Loucy (cell line): ENCODE data around the gene CACNA2D1.
A peak's percentile ranks its signal among the peaks of the same experiment; 100 is the strongest.

Source experiments
- H2AFZ ChIP-seq: fragments of 200-600 bp; sonication (generic); 2 replicates; pipeline ENCODE4 v1.6.0; 2016; ENCODE audit warnings: antibody characterized with exemption, mild to moderate bottlenecking, low read length, moderate library complexity
- H3F3A ChIP-seq: fragments of 200-600 bp; 2 replicates; pipeline ENCODE4 v1.6.0; 2016; ENCODE audit warnings: antibody characterized with exemption, low read depth, mild to moderate bottlenecking
- H3K27me3 ChIP-seq: fragments of 200-600 bp; sonication (generic); 2 replicates; pipeline ENCODE4 v1.6.1; 2014; ENCODE audit warnings: low read length, mild to moderate bottlenecking; ENCODE audit not compliant: insufficient read depth, poor library complexity, severe bottlenecking
- H3K36me3 ChIP-seq: fragments of 200-600 bp; sonication (generic); 2 replicates; pipeline ENCODE4 v1.6.1; 2016; ENCODE audit warnings: low read length; ENCODE audit not compliant: insufficient read depth
- H3K4me1 ChIP-seq: fragments of 200-600 bp; sonication (generic); 2 replicates; pipeline ENCODE4 v1.5.1; 2014; ENCODE audit warnings: low read length, mild to moderate bottlenecking; ENCODE audit not compliant: insufficient read depth, poor library complexity, severe bottlenecking
- H3K4me2 ChIP-seq: fragments of 200-600 bp; sonication (generic); 2 replicates; pipeline ENCODE4 v1.6.0; 2014; ENCODE audit warnings: antibody characterized with exemption, low read length, low read depth, mild to moderate bottlenecking; ENCODE audit not compliant: poor library complexity, severe bottlenecking
- H3K4me3 ChIP-seq: fragments of 200-600 bp; sonication (generic); 2 replicates; pipeline ENCODE4 v1.5.1; 2014; ENCODE audit warnings: low read length, mild to moderate bottlenecking, mixed read lengths; ENCODE audit not compliant: poor library complexity, severe bottlenecking
- H3K79me2 ChIP-seq: fragments of 200-600 bp; sonication (generic); 2 replicates; pipeline ENCODE4 v1.6.1; 2014; ENCODE audit warnings: low read length; ENCODE audit not compliant: insufficient read depth
- H3K9ac ChIP-seq: fragments of 200-600 bp; sonication (generic); 2 replicates; pipeline ENCODE4 v1.6.0; 2014; ENCODE audit warnings: mild to moderate bottlenecking, low read depth, low read length, moderate library complexity; ENCODE audit not compliant: poor library complexity, severe bottlenecking
- H3K9me2 ChIP-seq: fragments of 200-600 bp; sonication (generic); replicated peaks from 2 replicates; pipeline ENCODE4 v1.6.1; 2016; ENCODE audit warnings: low read depth, low read length, mixed read lengths
- H3K9me3 ChIP-seq: fragments of 200-600 bp; sonication (generic); 2 replicates; pipeline ENCODE4 v1.6.1; 2014; ENCODE audit warnings: mild to moderate bottlenecking, antibody characterized with exemption, low read length, low read depth; ENCODE audit not compliant: insufficient read depth
- H4K20me1 ChIP-seq: fragments of 200-600 bp; sonication (generic); 2 replicates; pipeline ENCODE4 v1.6.0; 2014; ENCODE audit warnings: antibody characterized with exemption, low read length, mild to moderate bottlenecking; ENCODE audit not compliant: insufficient read depth, poor library complexity, severe bottlenecking
- CTCF ChIP-seq: fragments of 200-600 bp; sonication (generic); conservative IDR thresholded peaks from 2 replicates; pipeline ENCODE4 v1.5.1; 2014; ENCODE audit warnings: mild to moderate bottlenecking, antibody characterized with exemption, low read length
- EZH2phosphoT487 ChIP-seq: fragments of 200-600 bp; IDR thresholded peaks from 2 replicates; pipeline ENCODE4 v1.6.1; 2018; ENCODE audit warnings: antibody characterized with exemption, mild to moderate bottlenecking, moderate library complexity, borderline replicate concordance

CACNA2D1 gene

GRCh38 chr7:82221152-82221674, 222.4 kb downstream of the CACNA2D1 start:
- TF ChIP-seq EZH2phosphoT487 (no peak), CTCF (no peak)
- no peaks in the 10 kb centered on the region for H3K27me3 ChIP-seq
- H4K20me1 ChIP-seq = no peaks in the 10 kb centered on the region
- H3K9me3 ChIP-seq = no peaks in the 10 kb centered on the region
- no peak overlapping the region for H3K4me3 ChIP-seq
- H2AFZ ChIP-seq = no peak overlapping the region
- no peak overlapping the region for H3K4me2 ChIP-seq
- no peaks in the 10 kb centered on the region for H3K9me2 ChIP-seq
- H3K36me3 ChIP-seq = no peaks in the 10 kb centered on the region
- H3F3A ChIP-seq = no peaks in the 10 kb centered on the region
- no peak overlapping the region for H3K9ac ChIP-seq
- H3K79me2 ChIP-seq = no peaks in the 10 kb centered on the region
- H3K4me1 ChIP-seq = no peaks in the 10 kb centered on the region

GRCh38 chr7:82212466-82212865, 231.1 kb downstream of the CACNA2D1 start:
- Histone ChIP-seq H3K36me3 (no peaks in the 10 kb centered on the region), H3K9me3 (no peaks in the 10 kb centered on the region), H4K20me1 (no peaks in the 10 kb centered on the region), H3K9me2 (no peaks in the 10 kb centered on the region), H3K9ac (no peak overlapping the region), H3K4me2 (no peak overlapping the region), H3K27me3 (no peaks in the 10 kb centered on the region), H3F3A (no peaks in the 10 kb centered on the region), H2AFZ (no peak overlapping the region), H3K4me1 (no peaks in the 10 kb centered on the region), H3K4me3 (no peak overlapping the region), H3K79me2 (no peaks in the 10 kb centered on the region)
- TF ChIP-seq EZH2phosphoT487 = no peak
- TF ChIP-seq CTCF = no peak

GRCh38 chr7:82211333-82211732, 232.2 kb downstream of the CACNA2D1 start:
- H3K9ac ChIP-seq = no peak overlapping the region
- no peaks in the 10 kb centered on the region for H3K27me3 ChIP-seq
- no peaks in the 10 kb centered on the region for H3K9me3 ChIP-seq
- no peaks in the 10 kb centered on the region for H3K79me2 ChIP-seq
- no peaks in the 10 kb centered on the region for H3K36me3 ChIP-seq
- H3K9me2 ChIP-seq = no peaks in the 10 kb centered on the region
- H3K4me3 ChIP-seq = no peak overlapping the region
- TF ChIP-seq CTCF = no peak
- no peak for TF ChIP-seq EZH2phosphoT487
- H3K4me2 ChIP-seq = no peak overlapping the region
- no peaks in the 10 kb centered on the region for H3K4me1 ChIP-seq
- no peaks in the 10 kb centered on the region for H4K20me1 ChIP-seq
- peak overlapping the region; percentile 54; the same call in 1 of the 2 replicates for H2AFZ ChIP-seq
- H3F3A ChIP-seq = no peaks in the 10 kb centered on the region
